Glutamatergic neuron (in vitro differentiated cells): Measurements from ENCODE around the gene STEAP4. TPM values are rescaled to one million over a fixed set of nuclear protein-coding genes. Genes with fewer than 3 reads are reported as not detected.

ENCODE experiments used
- DNase-seq: peaks from one replicate; pipeline ENCODE4 v3.0.0; 2022
- H3K27ac Mint-ChIP-seq: one replicate; pipeline ENCODE4 v1.8.0; 2020; ENCODE audit warnings: mild to moderate bottlenecking, mixed read lengths, inconsistent platforms; ENCODE audit not compliant: unreplicated experiment
- H3K27me3 Mint-ChIP-seq: one replicate; pipeline ENCODE4 v1.8.0; 2020; ENCODE audit warnings: mild to moderate bottlenecking, moderate library complexity, mixed read lengths, inconsistent platforms; ENCODE audit not compliant: unreplicated experiment
- H3K36me3 Mint-ChIP-seq: one replicate; pipeline ENCODE4 v1.8.0; 2020; ENCODE audit warnings: mild to moderate bottlenecking, mixed read lengths, inconsistent platforms; ENCODE audit not compliant: unreplicated experiment
- H3K4me1 Mint-ChIP-seq: one replicate; pipeline ENCODE4 v1.8.0; 2020; ENCODE audit warnings: mild to moderate bottlenecking, low read depth, mixed read lengths, inconsistent platforms; ENCODE audit not compliant: unreplicated experiment
- H3K4me3 Mint-ChIP-seq: one replicate; pipeline ENCODE4 v1.8.0; 2020; ENCODE audit warnings: mild to moderate bottlenecking, mixed read lengths, inconsistent platforms; ENCODE audit not compliant: unreplicated experiment
- H3K9me3 Mint-ChIP-seq: one replicate; pipeline ENCODE4 v1.8.0; 2020; ENCODE audit warnings: mild to moderate bottlenecking, moderate library complexity, mixed read lengths, inconsistent platforms; ENCODE audit not compliant: unreplicated experiment
- CTCF ChIP-seq: fragments of 200-600 bp; sonication (generic); IDR thresholded peaks from one replicate; pipeline ENCODE4 v1.5.0; 2021; ENCODE audit not compliant: partially characterized antibody, unreplicated experiment
- total RNA-seq: library from RNA; stranded (reverse); fragmentation: NEBNext Ultra II Directional; extraction: Animal tissue kit (Norgen Biotek cat#: 25700); gene quantifications from one replicate; pipeline ENCODE4 v1.2.1, GENCODE V29; 2021; ENCODE audit not compliant: unreplicated experiment

STEAP4 gene
- total RNA-seq, 1 donor from 2014 or later = not detected

- Mint-ChIP-seq H3K9me3 (no peaks in the 10 kb centered on the region), H3K4me3 (no peak overlapping the region), H3K27ac (no peak overlapping the region), H3K27me3 (no peaks in the 10 kb centered on the region), H3K4me1 (no peaks in the 10 kb centered on the region), H3K36me3 (peaks cover 10% of the 10 kb centered on the region)
- TF ChIP-seq CTCF = no peak
- no peak for DNase-seq
Measured at GRCh38 chr7:88226201-88226600, 80.5 kb downstream of the STEAP4 start.

- peaks cover 3% of the 10 kb centered on the region for H3K9me3 Mint-ChIP-seq
Measured at GRCh38 chr7:88224601-88225275, 82.0 kb downstream of the STEAP4 start.

GRCh38 chr7:88223265-88223664 is 83.4 kb downstream of the STEAP4 start:
- peaks cover 3% of the 10 kb centered on the region for H3K36me3 Mint-ChIP-seq
- no peak for DNase-seq
- TF ChIP-seq CTCF = no peak
- H3K27me3 Mint-ChIP-seq = no peaks in the 10 kb centered on the region
- peaks cover 3% of the 10 kb centered on the region for H3K9me3 Mint-ChIP-seq
- peaks cover under 1% of the 10 kb centered on the region for H3K4me1 Mint-ChIP-seq
- no peak overlapping the region for H3K27ac Mint-ChIP-seq
- H3K4me3 Mint-ChIP-seq = no peak overlapping the region

More at GRCh38 chr7:88224601-88225275, 82.0 kb downstream of the STEAP4 start:
- H3K36me3 Mint-ChIP-seq = peaks cover 10% of the 10 kb centered on the region
- no peak overlapping the region for H3K4me3 Mint-ChIP-seq
- no peaks in the 10 kb centered on the region for H3K4me1 Mint-ChIP-seq
- no peak for TF ChIP-seq CTCF
- H3K27ac Mint-ChIP-seq = no peak overlapping the region
- DNase-seq = no peak
- H3K27me3 Mint-ChIP-seq = no peaks in the 10 kb centered on the region

Other genes starting within 250 kb of the STEAP4 start
- gene SRI, start 86.9 kb downstream of the STEAP4 start, total RNA-seq = 179 TPM